GM18520 (cell line): ENCODE results near the gene RD3L.
"Not testable (repeated sequence)": the region's sequence is repeated elsewhere in the genome, so short reads cannot be mapped to it uniquely, and the experiment has no call there.

ENCODE experiments used
- ATAC-seq: cut with Tn5 transposase; IDR thresholded peaks from one replicate; pipeline ENCODE4 v1.9.1; 2021; ENCODE audit not compliant: unreplicated experiment

Gene RD3L

GRCh38 chr14:103928011-103928890 lies 14.1 kb downstream of the RD3L start, which contains the start of gene TDRD9:
TSS of gene TDRD9 (plus strand) at chr14:103928456. CDS start at chr14:103928510, 54 bp downstream.
- ATAC-seq: no peak

- no peak for ATAC-seq
Observed at GRCh38 chr14:103927566-103927965, 14.8 kb downstream of the RD3L start.

- ATAC-seq: no peak
Observed at GRCh38 chr14:103925316-103925715, 17.0 kb downstream of the RD3L start.

- no peak for ATAC-seq
Observed at GRCh38 chr14:103923863-103924262, 18.5 kb downstream of the RD3L start.

- ATAC-seq: not testable (repeated sequence)
Observed at GRCh38 chr14:103921855-103922200, 20.5 kb downstream of the RD3L start.

- peak; percentile 97 for ATAC-seq
Observed at GRCh38 chr14:103920981-103921854, 21.1 kb downstream of the RD3L start.

- ATAC-seq: no peak
Observed at GRCh38 chr14:103916636-103917262, 25.6 kb downstream of the RD3L start.

- no peak for ATAC-seq
Observed at GRCh38 chr14:103915616-103916015, 26.7 kb downstream of the RD3L start.

GRCh38 chr14:103910984-103911383 lies 31.3 kb downstream of the RD3L start:
- ATAC-seq: no peak

- ATAC-seq: no peak
Observed at GRCh38 chr14:103910262-103910935, 31.9 kb downstream of the RD3L start.

- no peak for ATAC-seq
Observed at GRCh38 chr14:103909531-103910261, 32.6 kb downstream of the RD3L start.

GRCh38 chr14:103908580-103908979 lies 33.7 kb downstream of the RD3L start:
- no peak for ATAC-seq

GRCh38 chr14:103905842-103906456 lies 36.4 kb downstream of the RD3L start:
- ATAC-seq: no peak

GRCh38 chr14:103904493-103905107 lies 37.7 kb downstream of the RD3L start:
- no peak for ATAC-seq

GRCh38 chr14:103899833-103900232 lies 42.5 kb downstream of the RD3L start:
- no peak for ATAC-seq

- no peak for ATAC-seq
Observed at GRCh38 chr14:103899316-103899715, 43.0 kb downstream of the RD3L start.

GRCh38 chr14:103898711-103899110 lies 43.6 kb downstream of the RD3L start:
- ATAC-seq: no peak

GRCh38 chr14:103898204-103898603 lies 44.1 kb downstream of the RD3L start:
- no peak for ATAC-seq
